Upper lobe of right lung (tissue), 1 donor: ENCODE measurements around the gene TMEM145. TPM values are rescaled to one million over a fixed set of nuclear protein-coding genes. Genes with fewer than 3 reads are reported as not detected.

Source experiments
- ATAC-seq: fragments of 200-7000 bp; cut with Tn5 transposase; one replicate; pipeline ENCODE4 v1.9.1; 2020; ENCODE audit warnings: mild to moderate bottlenecking, moderate library complexity
- DNase-seq: peaks from one replicate; pipeline ENCODE4 v3.0.0-alpha.2; 2020
- H3K27ac ChIP-seq: fragments of 200-600 bp; one replicate; pipeline ENCODE4 v1.8.0; 2022
- H3K27me3 ChIP-seq: fragments of 200-600 bp; one replicate; pipeline ENCODE4 v1.8.0; 2022; ENCODE audit warnings: mild to moderate bottlenecking
- H3K36me3 ChIP-seq: fragments of 200-600 bp; one replicate; pipeline ENCODE4 v1.8.0; 2022
- H3K4me1 ChIP-seq: fragments of 200-600 bp; one replicate; pipeline ENCODE4 v1.8.0; 2022
- H3K4me3 ChIP-seq: fragments of 200-600 bp; one replicate; pipeline ENCODE4 v1.8.0; 2022; ENCODE audit warnings: mild to moderate bottlenecking
- H3K9me3 ChIP-seq: fragments of 200-600 bp; one replicate; pipeline ENCODE4 v1.8.0; 2022
- intact Hi-C: fragments of 100-400 bp; cut with DNase I; formaldehyde crosslinking; loops from one replicate; pipeline ENCODE4 v1.11.0; 2022
- total RNA-seq: library from RNA; stranded (reverse); fragmentation: NEBNext Ultra II Directional; extraction: Animal tissue kit (Norgen Biotek cat#: 25700); gene quantifications from one replicate; pipeline ENCODE4 v1.2.1, GENCODE V29; 2021
- TF ChIP-seq, protein P1 (sequence below): fragments of 200-600 bp; IDR thresholded peaks from one replicate; pipeline ENCODE4 v1.8.0; 2022; ENCODE audit warnings: antibody characterized with exemption
- donor health status: DM: no; HTN: yes; CAD: no; lungs with severe emphysema.

TMEM145 gene
- total RNA-seq, 1 donor from 2014 or later, result 0.35 TPM

DNA sequence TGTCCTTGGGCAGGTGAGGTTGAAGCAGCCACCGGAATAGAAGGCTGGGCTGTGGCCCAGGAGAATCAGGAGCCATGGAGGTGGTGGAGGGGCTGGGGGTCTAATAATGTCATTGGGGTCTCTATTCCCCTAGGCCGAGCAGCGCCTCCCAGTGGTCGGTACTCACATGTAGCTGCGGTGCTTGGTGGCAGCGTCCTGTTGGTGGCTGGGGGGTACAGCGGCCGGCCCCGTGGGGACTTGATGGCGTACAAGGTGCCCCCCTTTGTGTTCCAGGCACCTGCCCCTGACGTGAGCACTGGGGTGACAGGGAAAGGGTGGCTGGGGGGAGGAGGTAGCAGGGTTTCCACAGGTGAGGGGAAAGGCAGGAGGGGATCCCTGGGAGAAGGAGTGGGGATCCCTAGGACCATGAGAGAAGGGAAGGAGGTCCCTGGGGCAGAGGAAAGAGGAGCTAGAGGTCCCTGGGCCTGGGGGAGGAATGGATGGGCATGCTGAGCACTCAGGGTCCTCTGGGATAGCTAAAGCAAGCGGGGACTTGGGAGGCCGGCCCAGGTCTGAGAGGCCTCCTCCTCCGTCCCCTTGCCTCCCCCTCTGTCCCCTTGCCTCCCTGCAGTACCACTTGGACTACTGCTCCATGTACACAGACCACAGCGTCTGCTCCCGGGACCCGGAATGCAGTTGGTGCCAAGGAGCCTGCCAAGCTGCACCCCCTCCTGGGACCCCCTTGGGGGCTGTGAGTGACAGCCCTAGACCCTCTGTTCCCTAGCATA, 30.4 kb downstream of the TMEM145 start:
- Histone ChIP-seq H3K27me3 (no peaks in the 10 kb centered on the region), H3K4me1 (no peaks in the 10 kb centered on the region), H3K9me3 (no peaks in the 10 kb centered on the region), H3K27ac (no peak overlapping the region), H3K36me3 (peaks cover 11% of the 10 kb centered on the region), H3K4me3 (no peak overlapping the region)
- intact Hi-C loops, result no loop called here
- TF ChIP-seq, protein P1, sequence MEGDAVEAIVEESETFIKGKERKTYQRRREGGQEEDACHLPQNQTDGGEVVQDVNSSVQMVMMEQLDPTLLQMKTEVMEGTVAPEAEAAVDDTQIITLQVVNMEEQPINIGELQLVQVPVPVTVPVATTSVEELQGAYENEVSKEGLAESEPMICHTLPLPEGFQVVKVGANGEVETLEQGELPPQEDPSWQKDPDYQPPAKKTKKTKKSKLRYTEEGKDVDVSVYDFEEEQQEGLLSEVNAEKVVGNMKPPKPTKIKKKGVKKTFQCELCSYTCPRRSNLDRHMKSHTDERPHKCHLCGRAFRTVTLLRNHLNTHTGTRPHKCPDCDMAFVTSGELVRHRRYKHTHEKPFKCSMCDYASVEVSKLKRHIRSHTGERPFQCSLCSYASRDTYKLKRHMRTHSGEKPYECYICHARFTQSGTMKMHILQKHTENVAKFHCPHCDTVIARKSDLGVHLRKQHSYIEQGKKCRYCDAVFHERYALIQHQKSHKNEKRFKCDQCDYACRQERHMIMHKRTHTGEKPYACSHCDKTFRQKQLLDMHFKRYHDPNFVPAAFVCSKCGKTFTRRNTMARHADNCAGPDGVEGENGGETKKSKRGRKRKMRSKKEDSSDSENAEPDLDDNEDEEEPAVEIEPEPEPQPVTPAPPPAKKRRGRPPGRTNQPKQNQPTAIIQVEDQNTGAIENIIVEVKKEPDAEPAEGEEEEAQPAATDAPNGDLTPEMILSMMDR, result no peak
- ATAC-seq, result peak; percentile 27
- DNase-seq, result no peak

DNA sequence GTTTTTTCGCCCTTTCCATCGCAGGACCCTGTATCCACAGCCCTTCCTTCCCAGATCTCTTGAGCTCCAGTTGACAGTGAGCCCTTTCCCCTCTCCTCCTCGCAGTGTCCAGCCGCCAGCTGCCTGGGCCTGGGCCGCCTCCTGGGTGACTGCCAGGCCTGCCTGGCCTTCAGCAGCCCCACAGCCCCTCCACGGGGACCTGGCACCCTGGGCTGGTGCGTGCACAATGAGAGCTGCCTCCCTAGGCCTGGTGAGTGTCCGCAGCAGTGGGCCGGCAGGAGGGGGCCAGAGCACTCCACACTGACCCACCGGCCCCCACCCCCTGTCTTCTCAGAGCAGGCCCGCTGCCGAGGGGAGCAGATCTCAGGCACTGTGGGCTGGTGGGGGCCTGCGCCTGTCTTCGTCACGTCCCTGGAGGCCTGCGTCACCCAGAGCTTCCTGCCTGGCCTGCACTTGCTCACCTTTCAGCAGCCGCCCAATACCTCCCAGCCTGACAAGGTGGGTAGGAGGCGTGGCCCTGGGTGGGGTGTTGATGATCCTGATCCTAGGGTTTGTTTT, 31.3 kb downstream of the TMEM145 start:
- Histone ChIP-seq H3K27ac (no peak overlapping the region), H3K36me3 (peaks cover 11% of the 10 kb centered on the region), H3K27me3 (no peaks in the 10 kb centered on the region), H3K9me3 (no peaks in the 10 kb centered on the region), H3K4me3 (no peak overlapping the region), H3K4me1 (no peaks in the 10 kb centered on the region)
- ATAC-seq (peak; percentile 32), DNase-seq (no peak)
- intact Hi-C loops, result no loop called here
- TF ChIP-seq, protein P1, result no peak

DNA sequence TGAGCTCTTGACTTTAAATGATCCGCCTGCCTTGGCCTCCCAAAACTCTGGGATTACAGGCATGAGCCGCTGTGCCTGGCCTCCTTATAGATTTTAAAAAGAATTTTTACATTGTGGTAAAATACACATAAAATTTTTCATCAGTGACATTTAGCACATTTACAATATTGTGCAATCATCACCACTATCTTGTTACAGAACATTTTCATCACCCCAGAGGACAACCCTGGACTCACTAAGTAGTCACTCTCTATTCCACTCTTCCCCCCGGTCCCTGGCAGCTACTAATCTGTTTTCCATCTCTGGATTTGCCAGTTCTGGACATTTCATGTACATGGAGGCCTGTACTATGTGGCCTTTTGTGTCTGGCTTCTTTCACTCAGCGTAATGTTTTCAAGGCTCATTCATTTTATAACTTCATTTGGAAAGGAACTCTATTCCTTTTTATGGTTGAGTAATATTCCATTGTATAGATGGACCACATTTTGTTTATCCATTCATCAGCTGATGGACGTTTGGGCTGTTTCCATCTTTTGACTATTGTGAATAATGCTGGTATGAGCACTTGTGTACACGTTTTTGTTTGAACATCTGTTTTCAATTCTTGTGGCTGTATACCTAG, 32.2 kb downstream of the TMEM145 start:
- H3K4me3 ChIP-seq, result no peak overlapping the region
- no peak overlapping the region for H3K27ac ChIP-seq
- intact Hi-C loops, result no loop called here
- no peaks in the 10 kb centered on the region for H3K9me3 ChIP-seq
- no peaks in the 10 kb centered on the region for H3K27me3 ChIP-seq
- no peaks in the 10 kb centered on the region for H3K4me1 ChIP-seq
- DNase-seq (no peak), ATAC-seq (no peak)
- H3K36me3 ChIP-seq, result peaks cover 11% of the 10 kb centered on the region
- TF ChIP-seq, protein P1, result no peak

DNA sequence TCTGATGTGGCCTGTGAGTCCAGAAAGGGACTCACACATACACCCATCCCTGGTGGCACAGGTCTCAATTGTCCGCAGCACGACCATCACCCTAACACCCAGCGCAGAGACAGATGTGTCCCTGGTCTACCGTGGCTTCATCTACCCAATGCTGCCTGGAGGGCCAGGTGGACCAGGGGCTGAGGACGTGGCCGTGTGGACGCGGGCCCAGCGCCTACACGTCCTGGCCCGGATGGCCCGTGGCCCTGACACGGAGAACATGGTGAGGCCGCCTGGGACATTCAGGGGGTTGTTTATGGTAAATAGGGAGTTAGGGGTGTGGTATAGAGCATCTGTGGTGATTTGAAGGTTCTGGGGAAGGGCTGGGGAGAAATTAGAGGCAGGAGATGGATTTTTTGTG, 35.1 kb downstream of the TMEM145 start:
- Histone ChIP-seq H3K4me1 (no peaks in the 10 kb centered on the region), H3K36me3 (peaks cover 11% of the 10 kb centered on the region), H3K4me3 (no peak overlapping the region), H3K27me3 (no peaks in the 10 kb centered on the region), H3K27ac (no peak overlapping the region), H3K9me3 (no peaks in the 10 kb centered on the region)
- DNase-seq (no peak), ATAC-seq (no peak)
- intact Hi-C loops, result no loop called here
- TF ChIP-seq, protein P1, result no peak

DNA sequence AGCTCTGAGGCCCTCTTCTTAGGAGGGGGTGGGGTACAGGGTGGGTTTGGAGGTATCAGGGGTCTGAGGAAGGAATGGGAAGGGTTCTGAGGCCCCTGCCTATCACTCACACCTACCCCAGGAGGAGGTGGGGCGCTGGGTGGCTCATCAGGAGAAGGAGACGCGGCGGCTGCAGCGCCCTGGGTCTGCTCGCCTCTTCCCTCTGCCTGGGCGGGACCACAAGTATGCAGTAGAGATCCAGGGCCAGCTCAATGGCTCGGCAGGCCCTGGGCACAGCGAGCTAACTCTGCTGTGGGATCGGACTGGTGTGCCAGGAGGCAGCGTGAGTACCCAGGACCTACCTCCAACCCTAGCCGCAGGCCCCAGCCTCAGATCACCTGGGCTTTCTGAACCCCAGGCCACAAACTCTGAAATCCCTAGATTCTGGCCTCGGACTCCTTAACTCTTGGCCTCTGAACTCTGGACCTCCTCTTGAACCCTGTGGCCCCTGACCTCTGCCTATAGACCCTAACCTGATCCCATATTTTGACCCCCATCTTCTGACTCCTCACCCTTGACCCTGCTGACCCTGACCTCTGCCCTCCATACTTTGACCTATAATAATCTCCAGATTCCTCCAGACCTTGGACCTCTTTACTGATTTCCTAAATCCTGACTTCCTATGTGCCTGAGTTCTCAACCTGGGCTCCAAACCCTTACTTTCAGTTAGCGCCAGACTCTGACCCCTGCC, 36.4 kb downstream of the TMEM145 start:
- no peaks in the 10 kb centered on the region for H3K27me3 ChIP-seq
- TF ChIP-seq, protein P1, result no peak
- H3K4me1 ChIP-seq, result no peaks in the 10 kb centered on the region
- H3K9me3 ChIP-seq, result no peaks in the 10 kb centered on the region
- peaks cover 11% of the 10 kb centered on the region for H3K36me3 ChIP-seq
- intact Hi-C loops, result no loop called here
- no peak for DNase-seq
- ATAC-seq, result no peak
- H3K4me3 ChIP-seq, result no peak overlapping the region
- no peak overlapping the region for H3K27ac ChIP-seq
